ENCODE results near the gene FAM47E.

DNA sequence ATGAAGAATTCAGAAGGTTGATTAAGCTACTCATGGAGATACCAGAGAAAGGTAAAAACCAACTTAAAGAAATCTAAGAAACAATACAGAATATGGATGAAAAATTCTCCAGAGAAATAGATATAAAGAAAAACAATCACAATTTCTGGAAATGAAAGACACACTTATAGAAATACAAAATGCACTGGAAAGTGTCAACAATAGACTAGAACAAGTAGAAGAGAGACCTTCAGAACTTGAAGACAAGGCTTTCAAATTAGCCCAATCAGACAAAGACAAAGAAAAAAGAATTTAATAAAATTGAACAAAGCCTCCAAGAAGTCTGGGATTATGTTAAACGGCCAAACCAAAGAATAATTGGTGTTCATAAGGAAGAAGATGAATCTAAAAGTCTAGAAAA is 64.6 kb downstream of the FAM47E start:
- TF ChIP-seq, protein P1, sequence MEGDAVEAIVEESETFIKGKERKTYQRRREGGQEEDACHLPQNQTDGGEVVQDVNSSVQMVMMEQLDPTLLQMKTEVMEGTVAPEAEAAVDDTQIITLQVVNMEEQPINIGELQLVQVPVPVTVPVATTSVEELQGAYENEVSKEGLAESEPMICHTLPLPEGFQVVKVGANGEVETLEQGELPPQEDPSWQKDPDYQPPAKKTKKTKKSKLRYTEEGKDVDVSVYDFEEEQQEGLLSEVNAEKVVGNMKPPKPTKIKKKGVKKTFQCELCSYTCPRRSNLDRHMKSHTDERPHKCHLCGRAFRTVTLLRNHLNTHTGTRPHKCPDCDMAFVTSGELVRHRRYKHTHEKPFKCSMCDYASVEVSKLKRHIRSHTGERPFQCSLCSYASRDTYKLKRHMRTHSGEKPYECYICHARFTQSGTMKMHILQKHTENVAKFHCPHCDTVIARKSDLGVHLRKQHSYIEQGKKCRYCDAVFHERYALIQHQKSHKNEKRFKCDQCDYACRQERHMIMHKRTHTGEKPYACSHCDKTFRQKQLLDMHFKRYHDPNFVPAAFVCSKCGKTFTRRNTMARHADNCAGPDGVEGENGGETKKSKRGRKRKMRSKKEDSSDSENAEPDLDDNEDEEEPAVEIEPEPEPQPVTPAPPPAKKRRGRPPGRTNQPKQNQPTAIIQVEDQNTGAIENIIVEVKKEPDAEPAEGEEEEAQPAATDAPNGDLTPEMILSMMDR (IDR thresholded peaks at IDR 0.05): no peak
- TF ChIP-seq POLR2A (IDR thresholded peaks at IDR 0.05): no peak
- no peak for TF ChIP-seq POLR2AphosphoS5 (IDR thresholded peaks at IDR 0.05)

Measured in prostate gland (tissue), 2 donors.